ENCODE results near the gene DLL1. TPM values are rescaled to one million over a fixed set of nuclear protein-coding genes. Genes with fewer than 3 reads are reported as not detected.

Gene DLL1
- total RNA-seq, 1 donor from 2014 or later = 6.4 TPM

DNA sequence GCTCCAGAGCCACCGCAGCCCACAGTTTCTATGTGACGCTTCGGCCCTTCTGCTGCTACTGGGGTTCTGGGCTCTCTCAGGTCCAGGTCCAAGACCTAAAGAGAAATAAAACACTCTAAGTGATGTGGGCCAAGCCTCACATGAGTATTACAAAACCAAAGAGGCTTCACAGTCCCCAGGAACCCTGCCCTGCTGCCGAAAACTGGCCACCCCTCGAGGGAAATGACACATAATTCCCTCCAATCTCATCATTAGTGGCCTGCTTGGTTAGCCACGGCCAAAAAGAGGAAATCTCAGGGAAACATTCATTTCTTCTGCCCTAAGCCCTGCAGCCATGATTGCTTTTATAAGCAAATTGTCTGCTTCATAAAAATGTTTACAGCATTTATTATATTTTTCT lies 32.5 kb downstream of the DLL1 start:
- intact Hi-C loops (cut with DNase I) = no loop called here
- peak; percentile 20 for DNase-seq (ENCODE audit: low spot score)

- DNase-seq (ENCODE audit: low spot score) = no peak
- intact Hi-C loops (cut with DNase I) = no loop called here
Measured at GRCh38 chr6:170257376-170257775, 33.5 kb downstream of the DLL1 start.

DNA sequence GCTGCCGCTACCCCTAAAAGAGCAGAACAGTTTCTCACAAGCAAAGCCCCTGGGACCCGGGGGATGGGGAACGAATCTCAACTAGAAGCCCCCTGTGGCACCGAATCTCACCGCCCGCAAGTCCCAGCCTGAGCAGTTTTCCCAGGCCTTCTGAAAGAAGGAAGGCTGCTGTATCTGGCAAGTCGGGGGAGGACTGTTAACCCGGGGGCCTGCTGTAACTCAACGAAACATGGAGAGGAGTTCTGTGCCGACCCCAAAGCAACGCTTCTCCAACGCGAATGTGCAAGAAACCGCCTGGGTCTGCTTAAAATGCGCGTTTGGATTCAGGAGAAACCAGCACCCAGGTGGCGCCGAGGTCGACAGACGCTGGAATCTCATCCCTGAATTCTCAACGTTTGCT lies 34.2 kb downstream of the DLL1 start:
- DNase-seq (ENCODE audit: low spot score) = no peak
- intact Hi-C loops (cut with DNase I) = no loop called here

GRCh38 chr6:170255426-170256125 lies 35.3 kb downstream of the DLL1 start:
- DNase-seq (ENCODE audit: low spot score) = no peak
- intact Hi-C loops (cut with DNase I) = no loop called here

GRCh38 chr6:170254315-170255213 lies 36.3 kb downstream of the DLL1 start:
- intact Hi-C loops (cut with DNase I) = no loop called here
- peak; percentile 33 for DNase-seq (ENCODE audit: low spot score)

DNA sequence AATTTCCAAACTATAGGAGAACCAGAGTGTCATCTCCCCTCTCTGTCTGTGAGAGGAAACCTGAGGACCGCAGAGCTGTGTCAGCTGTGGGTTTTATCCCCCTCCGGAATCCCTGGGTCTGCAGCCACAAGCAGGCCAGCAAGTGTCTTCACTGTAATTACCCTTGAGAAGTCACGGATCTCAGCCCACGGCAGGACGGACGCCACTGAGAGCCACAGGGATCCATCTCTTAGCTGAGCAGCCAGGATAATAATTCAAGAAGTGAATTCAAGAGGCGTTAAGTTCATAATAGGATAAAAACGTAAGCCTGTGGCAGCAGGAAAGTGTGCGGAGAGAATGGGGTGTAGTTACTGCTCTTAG lies 37.0 kb downstream of the DLL1 start:
- DNase-seq (ENCODE audit: low spot score) = no peak

GRCh38 chr6:170253226-170253909 lies 37.5 kb downstream of the DLL1 start:
- no peak for DNase-seq (ENCODE audit: low spot score)
- intact Hi-C loops (cut with DNase I) = no loop called here

More for the DNA sequence above, 37.0 kb downstream of the DLL1 start:
- intact Hi-C loops (cut with DNase I) = no loop called here

GRCh38 chr6:170251776-170252571 lies 38.9 kb downstream of the DLL1 start:
- intact Hi-C loops (cut with DNase I) = no loop called here
- DNase-seq (ENCODE audit: low spot score) = no peak

DNA sequence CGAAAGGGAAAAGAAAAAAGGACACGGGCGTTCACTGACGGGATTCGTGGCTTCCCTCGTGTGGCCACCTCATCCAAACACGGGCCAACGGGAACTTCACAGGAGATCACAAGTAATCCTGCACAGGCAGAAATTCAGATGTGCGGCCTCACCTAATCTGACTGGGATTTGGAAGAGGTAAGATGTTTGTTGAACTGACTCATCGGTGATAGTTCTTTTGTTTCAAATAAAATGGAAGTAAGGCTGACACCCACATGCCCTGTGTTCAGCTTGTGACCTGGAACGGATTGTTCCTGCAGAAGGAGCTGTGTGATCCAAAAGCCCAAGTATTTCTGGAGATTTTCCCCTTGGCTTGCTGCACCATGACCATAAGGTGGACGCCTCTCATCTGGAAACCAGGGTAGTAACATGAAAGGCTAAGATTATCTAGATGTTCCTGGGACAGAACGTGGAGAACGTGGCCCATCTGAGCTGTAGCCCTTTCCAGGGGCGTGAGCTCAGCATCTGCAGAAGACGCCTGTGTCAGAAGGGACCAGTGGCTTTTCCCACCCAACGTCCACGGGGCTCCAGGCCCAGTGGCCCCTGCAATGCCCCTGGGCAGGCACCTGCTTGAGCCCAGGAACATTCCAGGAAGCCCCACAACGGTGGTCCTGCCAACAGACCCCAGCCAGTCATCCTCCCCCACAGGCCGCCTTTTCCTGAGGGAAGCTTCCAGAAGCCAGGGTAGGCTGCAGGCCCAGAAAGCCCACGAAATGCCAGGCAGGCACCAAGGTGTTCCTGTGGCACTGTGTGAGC lies 39.7 kb downstream of the DLL1 start:
- DNase-seq (ENCODE audit: low spot score) = no peak
- intact Hi-C loops (cut with DNase I) = no loop called here

DNA sequence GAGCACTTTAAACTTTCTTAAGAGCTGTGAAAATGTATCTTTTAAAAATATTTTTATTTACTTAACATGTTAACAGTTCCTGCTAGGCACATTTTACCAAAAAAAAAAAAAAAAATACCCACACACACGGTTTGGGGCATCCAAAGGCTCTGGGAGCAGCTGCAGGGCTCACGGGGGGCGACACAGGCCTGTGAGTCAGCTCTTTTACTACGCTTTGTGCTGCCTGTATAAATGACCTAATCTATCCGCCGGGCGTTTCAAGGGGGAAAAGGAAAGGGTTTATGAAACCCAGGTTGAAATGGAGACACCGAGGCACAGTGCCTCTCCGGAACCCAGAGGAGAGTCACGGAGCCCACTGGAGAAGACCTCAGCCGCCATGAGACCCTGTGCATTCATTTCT lies 40.4 kb downstream of the DLL1 start:
- intact Hi-C loops (cut with DNase I) = no loop called here

DNA sequence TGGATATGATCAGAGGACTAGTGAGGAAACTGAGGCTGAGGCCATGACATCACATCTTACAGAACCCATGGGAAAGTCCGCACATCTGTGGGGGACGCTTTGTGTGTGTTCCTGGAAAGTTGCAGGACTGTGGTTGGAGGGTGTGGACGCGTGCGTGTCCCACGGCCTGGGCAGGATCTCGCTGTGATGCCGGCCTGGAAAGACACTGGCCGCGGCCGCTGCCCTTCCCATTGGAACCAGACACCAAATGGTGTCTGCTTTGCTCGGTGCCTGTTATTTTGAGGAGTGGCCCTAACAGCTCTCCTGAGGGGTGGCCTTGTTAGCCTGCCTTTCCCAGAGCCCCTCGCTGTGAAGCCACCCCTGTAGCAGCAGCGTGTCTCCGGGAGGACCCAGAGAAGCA lies 41.1 kb downstream of the DLL1 start:
- DNase-seq (ENCODE audit: low spot score) = no peak
- intact Hi-C loops (cut with DNase I) = no loop called here

More for the DNA sequence above, 40.4 kb downstream of the DLL1 start:
- no peak for DNase-seq (ENCODE audit: low spot score)

- intact Hi-C loops (cut with DNase I) = no loop called here
- no peak for DNase-seq (ENCODE audit: low spot score)
Measured at GRCh38 chr6:170248861-170249600, 41.8 kb downstream of the DLL1 start.

DNA sequence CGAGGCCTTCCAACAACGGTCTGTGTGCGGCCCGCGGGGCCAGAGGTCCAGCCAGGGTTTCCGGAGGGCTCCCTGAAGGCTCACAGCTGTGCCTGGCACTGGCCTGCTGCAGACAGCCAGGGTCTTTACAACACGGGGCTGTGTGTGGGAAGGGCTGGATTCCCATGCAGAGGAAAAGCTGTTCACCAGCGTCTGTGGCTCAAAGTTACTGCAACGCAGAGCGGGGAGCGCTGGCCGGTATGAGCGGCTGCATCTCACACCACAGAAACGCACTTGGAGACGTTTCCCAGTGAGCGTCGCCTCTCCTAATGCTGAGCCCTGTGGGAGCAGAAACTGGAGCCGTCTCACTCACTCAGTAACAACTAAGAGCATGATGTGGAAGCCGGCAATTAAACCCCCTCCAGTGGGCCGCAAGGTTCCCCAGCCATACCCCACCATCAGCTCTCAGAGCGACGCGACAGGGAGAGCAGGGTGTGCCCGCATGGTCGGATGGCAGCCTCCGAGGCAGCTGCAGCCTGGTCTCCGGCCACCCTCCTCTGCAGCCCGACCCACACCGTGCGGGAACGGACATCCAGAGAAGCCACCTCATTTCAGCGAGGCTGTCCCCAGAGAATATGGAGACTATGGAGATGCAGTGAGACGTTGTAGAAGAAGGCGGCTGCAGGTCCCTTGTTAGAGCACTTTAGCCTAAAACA lies 42.6 kb downstream of the DLL1 start:
- intact Hi-C loops (cut with DNase I) = no loop called here
- DNase-seq (ENCODE audit: low spot score) = no peak

DNA sequence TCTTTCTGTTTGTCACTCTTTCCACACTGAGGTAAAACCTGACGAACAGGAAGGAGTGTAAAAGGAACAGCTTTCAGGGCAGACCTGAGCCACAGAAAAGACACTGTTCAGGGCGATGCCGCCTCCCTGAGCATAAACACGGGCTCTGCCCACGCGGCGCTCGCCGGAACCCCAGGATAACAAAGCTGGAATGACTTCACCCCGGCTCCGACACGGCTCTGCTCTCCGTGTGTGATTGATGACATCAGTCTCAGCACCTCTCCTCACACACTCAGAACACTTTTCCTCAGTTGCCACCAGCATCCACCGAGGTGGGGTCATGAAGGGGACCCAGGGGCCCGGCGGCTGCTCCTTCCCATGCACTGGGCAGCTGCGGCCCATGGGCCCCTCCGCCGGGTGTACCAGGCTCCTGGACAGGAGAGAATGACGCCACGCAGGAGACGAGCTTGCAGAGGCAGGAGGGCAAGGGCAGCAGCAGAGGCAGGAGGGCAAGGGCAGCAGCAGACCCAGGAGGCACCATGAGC lies 43.6 kb downstream of the DLL1 start:
- intact Hi-C loops (cut with DNase I) = no loop called here
- no peak for DNase-seq (ENCODE audit: low spot score)

GRCh38 chr6:170245475-170245992 lies 45.3 kb downstream of the DLL1 start:
- intact Hi-C loops (cut with DNase I) = no loop called here
- no peak for DNase-seq (ENCODE audit: low spot score)

DNA sequence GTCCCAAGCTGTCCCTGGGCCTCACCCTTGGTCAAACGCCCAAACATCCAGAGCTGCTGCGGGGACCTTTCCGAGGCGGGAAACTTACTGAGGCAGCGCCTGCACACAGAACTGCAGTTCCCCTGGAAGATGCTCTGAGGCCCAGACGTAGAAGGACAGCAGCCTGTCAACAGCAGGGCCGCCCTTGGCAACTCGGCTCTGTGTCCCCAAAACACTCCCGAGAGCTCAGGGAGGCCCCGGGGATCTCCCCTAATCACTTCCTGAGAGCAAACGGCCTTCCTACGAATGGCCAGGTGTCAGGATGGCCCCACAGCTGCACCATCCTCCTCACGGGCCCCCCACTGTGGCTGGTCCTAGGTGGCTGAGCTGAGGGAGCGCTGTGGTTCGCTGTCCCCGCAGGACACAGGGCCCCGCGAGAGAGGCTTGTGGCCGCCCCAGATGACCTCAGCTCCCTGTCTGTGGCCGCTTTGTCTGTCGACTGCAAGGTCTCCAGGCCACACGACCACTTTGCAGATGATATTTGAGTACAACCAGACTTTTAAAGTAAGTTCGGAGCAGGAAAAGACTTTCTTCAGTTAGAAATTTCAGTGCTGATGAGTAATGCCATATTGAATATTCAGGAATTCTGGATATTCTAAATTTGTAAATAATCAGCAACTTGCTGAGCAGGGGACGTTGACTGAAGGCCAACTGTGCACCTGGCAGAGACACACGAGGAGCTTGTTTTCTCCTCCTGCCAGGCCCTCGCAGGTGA lies 46.0 kb downstream of the DLL1 start:
- intact Hi-C loops (cut with DNase I) = no loop called here
- peak; percentile 71 for DNase-seq (ENCODE audit: low spot score)
